GM23248 (cell line): ENCODE results near the gene POLL.

Experiments
- EZH2 ChIP-seq: fragments of 200-600 bp; sonication (generic); IDR thresholded peaks from 2 replicates; pipeline ENCODE4 v1.6.1; 2018; ENCODE audit warnings: antibody characterized with exemption, mild to moderate bottlenecking; ENCODE audit not compliant: insufficient read depth, poor library complexity, severe bottlenecking
- EZH2phosphoT487 ChIP-seq: fragments of 200-600 bp; sonication (generic); IDR thresholded peaks from 2 replicates; pipeline ENCODE4 v1.6.1; 2018; ENCODE audit warnings: antibody characterized with exemption, moderate library complexity, mild to moderate bottlenecking, low read depth; ENCODE audit not compliant: insufficient read depth

GRCh38 chr10:101564490-101564991 is 23.5 kb downstream of the POLL start:
- no peak for TF ChIP-seq EZH2phosphoT487
- TF ChIP-seq EZH2 = no peak
